DOHH2 (cell line): ENCODE measurements around the gene KRTAP5-8.

Experiments
- H3F3A ChIP-seq: fragments of 200-600 bp; sonication (generic), shearing (Covaris generic); 2 replicates; pipeline ENCODE4 v1.6.0; 2016; ENCODE audit warnings: antibody characterized with exemption, mild to moderate bottlenecking; ENCODE audit not compliant: control insufficient read depth, insufficient read depth
- H3K27ac ChIP-seq: fragments of 200-600 bp; sonication (generic); 2 replicates; pipeline ENCODE4 v1.5.1; 2014; ENCODE audit warnings: low read depth, mild to moderate bottlenecking, low read length, moderate library complexity
- H3K27me3 ChIP-seq: fragments of 200-600 bp; sonication (generic); 2 replicates; pipeline ENCODE4 v1.6.1; 2014; ENCODE audit warnings: mild to moderate bottlenecking, low read length, mixed read lengths; ENCODE audit not compliant: control insufficient read depth
- H3K36me3 ChIP-seq: fragments of 200-600 bp; sonication (generic); 2 replicates; pipeline ENCODE4 v1.6.1; 2014; ENCODE audit warnings: mild to moderate bottlenecking, low read length, moderate library complexity, mixed read lengths; ENCODE audit not compliant: control insufficient read depth
- H3K4me1 ChIP-seq: fragments of 200-600 bp; sonication (generic); 2 replicates; pipeline ENCODE4 v1.6.1; 2014; ENCODE audit warnings: mild to moderate bottlenecking, low read length, mixed read lengths; ENCODE audit not compliant: control insufficient read depth
- H3K4me2 ChIP-seq: fragments of 200-600 bp; sonication (generic); 2 replicates; pipeline ENCODE4 v1.6.0; 2014; ENCODE audit warnings: mild to moderate bottlenecking, low read length, moderate library complexity
- H3K4me3 ChIP-seq: fragments of 200-600 bp; sonication (generic); 2 replicates; pipeline ENCODE4 v1.5.1; 2014; ENCODE audit warnings: mild to moderate bottlenecking, low read length, mixed read lengths
- H3K79me2 ChIP-seq: fragments of 200-600 bp; sonication (generic); 2 replicates; pipeline ENCODE4 v1.6.1; 2014; ENCODE audit warnings: mild to moderate bottlenecking, low read length, mixed read lengths; ENCODE audit not compliant: control insufficient read depth
- H3K9me2 ChIP-seq: fragments of 200-600 bp; sonication (generic); replicated peaks from 2 replicates; pipeline ENCODE4 v1.6.1; 2014; ENCODE audit warnings: mild to moderate bottlenecking, low read length, mixed read lengths; ENCODE audit not compliant: control insufficient read depth
- H3K9me3 ChIP-seq: fragments of 200-600 bp; sonication (generic); 2 replicates; pipeline ENCODE4 v1.6.1; 2014; ENCODE audit warnings: antibody characterized with exemption, low read length, mixed read lengths; ENCODE audit not compliant: control insufficient read depth, insufficient read depth
- H4K20me1 ChIP-seq: fragments of 200-600 bp; sonication (generic); 2 replicates; pipeline ENCODE4 v1.6.0; 2014; ENCODE audit warnings: low read depth, mild to moderate bottlenecking, antibody characterized with exemption, low read length, moderate library complexity; ENCODE audit not compliant: control insufficient read depth, insufficient read depth
- CTCF ChIP-seq: fragments of 200-600 bp; sonication (generic); IDR thresholded peaks from one replicate; pipeline ENCODE4 v1.5.1; 2014; ENCODE audit warnings: antibody characterized with exemption, mild to moderate bottlenecking, low read depth, low read length; ENCODE audit not compliant: poor library complexity, severe bottlenecking
- EZH2phosphoT487 ChIP-seq: fragments of 200-600 bp; sonication (generic); IDR thresholded peaks from 2 replicates; pipeline ENCODE4 v1.6.1; 2017; ENCODE audit warnings: borderline replicate concordance, mild to moderate bottlenecking, antibody characterized with exemption, low read length, moderate library complexity, mixed read lengths

KRTAP5-8 gene

GRCh38 chr11:71504531-71504930, 33.3 kb upstream of the KRTAP5-8 start:
- Histone ChIP-seq H3K4me2 (no peak overlapping the region), H3K36me3 (peaks cover 11% of the 10 kb centered on the region), H3K4me3 (no peak overlapping the region), H3K4me1 (no peaks in the 10 kb centered on the region), H3K27ac (no peak overlapping the region), H3K9me3 (no peaks in the 10 kb centered on the region), H3K27me3 (0 out of 2 replicates have a peak, but pooled peaks cover 4% of the 10 kb centered on the region), H3K79me2 (no peaks in the 10 kb centered on the region), H3K9me2 (no peaks in the 10 kb centered on the region), H3F3A (no peaks in the 10 kb centered on the region), H4K20me1 (no peaks in the 10 kb centered on the region)
- TF ChIP-seq CTCF = no peak
- TF ChIP-seq EZH2phosphoT487 = no peak

- no peak overlapping the region for H3K4me3 ChIP-seq
- no peaks in the 10 kb centered on the region for H3K4me1 ChIP-seq
- 0 out of 2 replicates have a peak, but pooled peaks cover 4% of the 10 kb centered on the region for H3K27me3 ChIP-seq
- no peaks in the 10 kb centered on the region for H4K20me1 ChIP-seq
- H3F3A ChIP-seq = no peaks in the 10 kb centered on the region
- no peaks in the 10 kb centered on the region for H3K9me2 ChIP-seq
- H3K36me3 ChIP-seq = peaks cover 8% of the 10 kb centered on the region; the same call in 1 of the 2 replicates
- H3K9me3 ChIP-seq = no peaks in the 10 kb centered on the region
- no peak overlapping the region for H3K4me2 ChIP-seq
- TF ChIP-seq CTCF (no peak), EZH2phosphoT487 (no peak)
- H3K79me2 ChIP-seq = no peaks in the 10 kb centered on the region
- H3K27ac ChIP-seq = no peak overlapping the region
Measured at GRCh38 chr11:71505001-71505400, 32.8 kb upstream of the KRTAP5-8 start.

GRCh38 chr11:71505781-71506180, 32.0 kb upstream of the KRTAP5-8 start:
- Histone ChIP-seq H3K4me1 (no peaks in the 10 kb centered on the region), H3K36me3 (peaks cover under 1% of the 10 kb centered on the region; the same call in 1 of the 2 replicates), H3K27ac (no peak overlapping the region), H4K20me1 (no peaks in the 10 kb centered on the region), H3K79me2 (no peaks in the 10 kb centered on the region), H3K9me3 (no peaks in the 10 kb centered on the region), H3K4me3 (no peak overlapping the region), H3K27me3 (0 out of 2 replicates have a peak, but pooled peaks cover 4% of the 10 kb centered on the region), H3F3A (no peaks in the 10 kb centered on the region), H3K9me2 (no peaks in the 10 kb centered on the region), H3K4me2 (no peak overlapping the region)
- TF ChIP-seq EZH2phosphoT487 (no peak), CTCF (no peak)
